Muscle layer of colon (tissue), 2 donors: Measurements from ENCODE around the gene SYT9.

Source experiments
- H3K27ac ChIP-seq: one replicate; pipeline ENCODE4 v1.7.0; 2013; ENCODE audit warnings: low read depth, mild to moderate bottlenecking, low read length, moderate library complexity
- H3K27me3 ChIP-seq, 2 donors: one replicate each; pipeline ENCODE4 v1.7.0; 2013; ENCODE audit warnings: low read length in 2 of 2, mild to moderate bottlenecking in 2 of 2; ENCODE audit not compliant: insufficient read depth in 2 of 2, control insufficient read depth in 1 of 2
- H3K36me3 ChIP-seq: one replicate; pipeline ENCODE4 v1.7.0; 2013; ENCODE audit warnings: mild to moderate bottlenecking, low read length; ENCODE audit not compliant: insufficient read depth
- H3K4me1 ChIP-seq: one replicate; pipeline ENCODE4 v1.7.0; 2013; ENCODE audit warnings: mild to moderate bottlenecking, low read length; ENCODE audit not compliant: insufficient read depth
- H3K4me3 ChIP-seq, 2 donors: one replicate each; pipeline ENCODE4 v1.7.0; 2013; ENCODE audit warnings: low read length in 2 of 2, low read depth in 1 of 2, mild to moderate bottlenecking in 1 of 2, moderate library complexity in 1 of 2
- H3K9ac ChIP-seq: one replicate; pipeline ENCODE4 v1.7.0; 2013; ENCODE audit warnings: low read length
- H3K9me3 ChIP-seq: one replicate; pipeline ENCODE4 v1.7.0; 2013; ENCODE audit warnings: mild to moderate bottlenecking, low read length
- donor health status: abdominal sarcoma.
- donor health status: Adenocarcinoma of cecum.

Gene SYT9

GRCh38 chr11:7278314-7278917 is 26.7 kb downstream of the SYT9 start:
- Histone ChIP-seq H3K4me1 (no peaks in the 10 kb centered on the region), H3K4me3 (no peak overlapping the region), H3K36me3 (no peaks in the 10 kb centered on the region), H3K27ac (no peak overlapping the region), H3K9me3 (no peaks in the 10 kb centered on the region), H3K27me3 (no peaks in the 10 kb centered on the region), H3K9ac (no peak overlapping the region)

GRCh38 chr11:7279676-7280075 is 28.0 kb downstream of the SYT9 start:
- no peaks in the 10 kb centered on the region for H3K9me3 ChIP-seq
- H3K36me3 ChIP-seq, result no peaks in the 10 kb centered on the region
- H3K27me3 ChIP-seq, result no peaks in the 10 kb centered on the region
- no peak overlapping the region for H3K4me3 ChIP-seq
- no peak overlapping the region for H3K9ac ChIP-seq
- H3K4me1 ChIP-seq, result no peaks in the 10 kb centered on the region
- H3K27ac ChIP-seq, result no peak overlapping the region

- no peak overlapping the region for H3K9ac ChIP-seq
- H3K27ac ChIP-seq, result no peak overlapping the region
- H3K4me3 ChIP-seq, result no peak overlapping the region
- H3K4me1 ChIP-seq, result no peaks in the 10 kb centered on the region
- H3K27me3 ChIP-seq, result no peaks in the 10 kb centered on the region
- H3K9me3 ChIP-seq, result no peaks in the 10 kb centered on the region
- H3K36me3 ChIP-seq, result no peaks in the 10 kb centered on the region
Measured at GRCh38 chr11:7281079-7281478, 29.4 kb downstream of the SYT9 start.

GRCh38 chr11:7281809-7282208 is 30.1 kb downstream of the SYT9 start:
- Histone ChIP-seq H3K9me3 (no peaks in the 10 kb centered on the region), H3K27ac (no peak overlapping the region), H3K36me3 (no peaks in the 10 kb centered on the region), H3K9ac (no peak overlapping the region), H3K4me3 (no peak overlapping the region), H3K27me3 (no peaks in the 10 kb centered on the region), H3K4me1 (no peaks in the 10 kb centered on the region)

- H3K36me3 ChIP-seq, result no peaks in the 10 kb centered on the region
- no peak overlapping the region for H3K4me3 ChIP-seq
- H3K4me1 ChIP-seq, result no peaks in the 10 kb centered on the region
- no peaks in the 10 kb centered on the region for H3K9me3 ChIP-seq
- no peak overlapping the region for H3K27ac ChIP-seq
- H3K27me3 ChIP-seq, result no peaks in the 10 kb centered on the region
- H3K9ac ChIP-seq, result no peak overlapping the region
Measured at GRCh38 chr11:7286178-7286577, 34.5 kb downstream of the SYT9 start.

- no peaks in the 10 kb centered on the region for H3K27me3 ChIP-seq
- no peak overlapping the region for H3K27ac ChIP-seq
- H3K4me3 ChIP-seq, result no peak overlapping the region
- no peak overlapping the region for H3K9ac ChIP-seq
- H3K36me3 ChIP-seq, result no peaks in the 10 kb centered on the region
- H3K4me1 ChIP-seq, result no peaks in the 10 kb centered on the region
- H3K9me3 ChIP-seq, result no peaks in the 10 kb centered on the region
Measured at GRCh38 chr11:7291100-7291829, 39.6 kb downstream of the SYT9 start.

GRCh38 chr11:7292922-7293321 is 41.2 kb downstream of the SYT9 start:
- Histone ChIP-seq H3K4me1 (no peaks in the 10 kb centered on the region), H3K9me3 (no peaks in the 10 kb centered on the region), H3K27me3 (no peaks in the 10 kb centered on the region), H3K4me3 (no peak overlapping the region), H3K36me3 (no peaks in the 10 kb centered on the region), H3K27ac (no peak overlapping the region), H3K9ac (no peak overlapping the region)

- no peak overlapping the region for H3K27ac ChIP-seq
- H3K9me3 ChIP-seq, result no peaks in the 10 kb centered on the region
- no peak overlapping the region for H3K4me3 ChIP-seq
- no peak overlapping the region for H3K9ac ChIP-seq
- no peaks in the 10 kb centered on the region for H3K27me3 ChIP-seq
- H3K36me3 ChIP-seq, result no peaks in the 10 kb centered on the region
- H3K4me1 ChIP-seq, result no peaks in the 10 kb centered on the region
Measured at GRCh38 chr11:7299393-7299792, 47.7 kb downstream of the SYT9 start.

GRCh38 chr11:7300281-7300680 is 48.6 kb downstream of the SYT9 start:
- Histone ChIP-seq H3K9ac (no peak overlapping the region), H3K36me3 (no peaks in the 10 kb centered on the region), H3K27ac (no peak overlapping the region), H3K4me3 (no peak overlapping the region), H3K27me3 (no peaks in the 10 kb centered on the region), H3K9me3 (no peaks in the 10 kb centered on the region), H3K4me1 (no peaks in the 10 kb centered on the region)

GRCh38 chr11:7303146-7303545 is 51.4 kb downstream of the SYT9 start:
- no peak overlapping the region for H3K9ac ChIP-seq
- H3K27me3 ChIP-seq, result no peaks in the 10 kb centered on the region
- H3K4me3 ChIP-seq, result no peak overlapping the region
- H3K4me1 ChIP-seq, result no peaks in the 10 kb centered on the region
- no peak overlapping the region for H3K27ac ChIP-seq
- H3K36me3 ChIP-seq, result no peaks in the 10 kb centered on the region
- no peaks in the 10 kb centered on the region for H3K9me3 ChIP-seq

GRCh38 chr11:7306900-7307299 is 55.2 kb downstream of the SYT9 start:
- no peaks in the 10 kb centered on the region for H3K27me3 ChIP-seq
- H3K27ac ChIP-seq, result no peak overlapping the region
- no peaks in the 10 kb centered on the region for H3K4me1 ChIP-seq
- no peaks in the 10 kb centered on the region for H3K9me3 ChIP-seq
- no peak overlapping the region for H3K4me3 ChIP-seq
- H3K36me3 ChIP-seq, result no peaks in the 10 kb centered on the region
- H3K9ac ChIP-seq, result no peak overlapping the region

- H3K27me3 ChIP-seq, result no peaks in the 10 kb centered on the region
- H3K27ac ChIP-seq, result no peak overlapping the region
- no peak overlapping the region for H3K4me3 ChIP-seq
- H3K9ac ChIP-seq, result no peak overlapping the region
- H3K9me3 ChIP-seq, result no peaks in the 10 kb centered on the region
- no peaks in the 10 kb centered on the region for H3K4me1 ChIP-seq
- H3K36me3 ChIP-seq, result no peaks in the 10 kb centered on the region
Measured at GRCh38 chr11:7307836-7308235, 56.1 kb downstream of the SYT9 start.
